Stimulated activated CD8-positive, alpha-beta memory T cell treated with anti-CD3 and anti-CD28 coated beads, Interleukin-12 subunit alpha, Interleukin-12 subunit beta, amount 100 ng/mL, for 24 hours (primary cell): Measurements from ENCODE around the gene KIF13A.
"Not testable (repeated sequence)": the region's sequence is repeated elsewhere in the genome, so short reads cannot be mapped to it uniquely, and the experiment has no call there.

Source experiments
- DNase-seq: peaks from one replicate; pipeline ENCODE4 v3.0.0-alpha.2; 2020; ENCODE audit errors: extremely low read depth

Gene KIF13A

DNA sequence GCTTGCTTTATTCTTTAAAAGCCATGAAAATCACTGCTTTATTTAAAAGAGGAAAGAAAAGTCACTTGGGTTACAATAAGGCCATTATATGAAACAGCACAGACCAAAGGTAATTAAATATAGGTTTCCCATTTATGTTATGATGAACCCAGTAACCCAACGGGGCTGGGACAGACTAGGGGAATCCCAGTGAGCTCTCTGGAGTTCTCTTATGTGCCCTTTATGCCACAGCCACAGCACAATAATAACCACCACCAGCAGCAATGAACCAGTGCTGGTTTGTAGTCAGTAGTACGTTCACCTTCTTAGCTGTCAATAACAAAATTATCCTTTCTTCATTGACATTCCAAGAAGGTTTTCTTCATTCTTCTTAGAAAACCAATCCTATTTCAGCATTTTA lies 87.4 kb downstream of the KIF13A start:
- no peak for DNase-seq

DNA sequence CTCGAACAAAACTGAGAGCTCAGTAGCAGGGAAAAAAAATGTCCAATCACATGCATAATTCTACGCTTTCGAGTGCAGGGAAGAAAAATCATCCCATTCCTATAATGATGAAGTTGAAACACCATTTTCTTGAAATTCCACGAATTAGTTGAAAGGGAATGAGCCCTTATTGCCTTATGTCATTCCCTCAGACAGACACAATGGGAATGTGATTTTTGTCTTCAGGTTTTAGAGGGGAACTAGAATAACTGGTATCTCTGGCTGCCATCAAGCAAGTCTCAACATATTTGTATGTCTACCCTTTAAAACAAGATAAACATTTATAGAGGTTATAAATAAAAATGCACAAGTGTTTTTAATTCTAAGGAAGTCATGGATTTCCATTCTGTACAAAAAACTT lies 87.9 kb downstream of the KIF13A start:
- no peak for DNase-seq

DNA sequence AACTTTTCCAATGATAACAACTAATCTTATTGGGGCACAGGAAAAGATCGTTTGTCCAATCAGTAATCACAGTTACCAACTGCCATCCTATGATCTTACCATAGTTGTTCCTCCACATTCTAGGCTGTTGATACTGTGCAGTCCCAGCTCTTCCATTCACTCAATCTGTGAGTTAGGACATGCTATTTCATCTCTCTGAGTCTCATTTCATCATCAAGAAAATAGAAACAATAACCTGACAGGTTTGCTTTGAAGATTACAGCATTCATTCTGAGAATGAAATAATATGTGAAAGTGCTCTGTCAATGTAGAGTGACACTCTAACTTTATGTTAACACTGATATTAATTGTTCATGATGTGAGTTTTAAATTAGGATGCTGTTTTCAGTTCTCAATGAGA lies 89.8 kb downstream of the KIF13A start:
- no peak for DNase-seq

DNA sequence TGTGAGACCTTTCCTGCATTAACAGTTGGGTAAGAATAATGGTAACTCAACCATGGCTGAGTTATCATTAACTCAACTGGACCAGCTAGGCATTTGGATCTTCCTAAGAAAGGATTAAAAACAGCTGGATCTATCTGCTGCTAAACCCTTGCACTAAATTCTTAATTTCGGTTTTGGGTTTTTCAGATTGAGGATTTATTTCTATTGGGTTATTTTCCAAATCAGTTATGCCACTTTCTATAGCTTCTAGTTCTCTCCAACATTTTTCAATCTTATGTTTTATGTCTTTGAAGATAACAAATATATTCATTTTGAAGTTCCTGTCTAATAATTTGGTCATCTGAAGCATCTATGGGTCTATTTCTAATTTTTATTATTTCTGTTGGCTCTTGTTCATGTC lies 92.5 kb downstream of the KIF13A start:
- no peak for DNase-seq

DNA sequence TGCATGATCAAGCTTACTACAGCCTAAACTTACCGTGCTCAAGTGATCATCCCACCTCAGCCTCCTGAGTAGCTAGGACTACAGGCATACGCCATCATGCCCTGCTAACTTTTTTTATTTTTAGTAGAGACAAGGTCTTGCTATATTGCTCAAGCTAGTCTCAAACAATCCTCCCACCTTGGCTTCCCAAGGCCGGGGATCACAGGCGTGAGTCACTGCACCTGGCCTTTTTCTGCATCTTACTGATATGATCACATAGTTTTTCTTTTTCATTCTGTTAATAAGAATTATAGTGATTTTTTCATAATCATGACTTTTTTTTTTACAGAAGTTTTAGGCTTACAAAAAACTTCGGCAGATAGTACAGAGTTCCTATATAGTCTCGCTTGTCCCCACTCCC lies 93.2 kb downstream of the KIF13A start:
- DNase-seq, result no peak

DNA sequence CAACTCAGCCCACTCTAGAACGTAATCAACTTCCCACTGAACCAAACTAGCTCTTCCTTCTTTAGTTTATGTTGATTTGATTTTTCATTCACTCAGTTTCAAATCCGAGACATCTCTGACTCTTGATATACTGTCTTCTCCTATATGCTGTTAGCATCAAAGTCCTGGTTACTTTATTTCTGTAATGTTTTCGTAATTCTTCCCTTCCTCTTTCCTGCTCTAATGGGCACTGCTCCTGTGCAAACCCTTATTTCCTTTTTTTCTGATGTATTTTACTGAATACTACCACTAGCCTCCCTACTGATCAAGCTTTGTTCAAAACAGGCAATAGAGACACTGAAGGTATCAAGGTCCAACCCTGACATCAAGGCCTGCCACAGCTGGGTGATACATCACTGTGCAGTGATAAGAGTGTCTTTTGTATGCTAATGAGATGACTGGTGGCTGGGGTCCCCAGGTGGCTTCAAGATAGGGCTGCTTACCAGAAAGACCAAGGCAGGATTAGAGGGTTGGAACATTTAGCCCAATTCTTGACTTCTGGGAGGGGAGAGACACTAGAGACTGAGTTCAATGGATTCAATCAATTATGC lies 95.2 kb downstream of the KIF13A start:
- DNase-seq, result no peak

DNA sequence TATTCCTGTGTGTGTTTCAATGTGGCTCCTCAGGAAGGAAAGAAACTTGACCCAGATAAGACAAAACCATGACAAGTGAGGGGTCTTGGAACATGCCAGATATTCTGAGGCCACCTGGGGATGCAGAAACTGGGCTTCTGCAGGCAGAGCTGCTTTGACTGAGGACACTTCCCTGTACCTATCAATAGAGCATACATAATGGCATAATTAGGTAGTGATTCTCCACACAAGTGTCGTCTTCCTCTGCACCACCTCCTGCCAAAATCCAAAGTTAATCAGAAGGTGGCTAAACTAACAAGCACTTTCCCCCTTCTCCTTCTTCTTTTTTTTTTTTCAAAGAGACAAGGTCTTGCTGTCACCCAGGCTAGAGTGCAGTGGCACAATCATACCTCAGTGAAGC lies 97.1 kb downstream of the KIF13A start:
- DNase-seq, result no peak

DNA sequence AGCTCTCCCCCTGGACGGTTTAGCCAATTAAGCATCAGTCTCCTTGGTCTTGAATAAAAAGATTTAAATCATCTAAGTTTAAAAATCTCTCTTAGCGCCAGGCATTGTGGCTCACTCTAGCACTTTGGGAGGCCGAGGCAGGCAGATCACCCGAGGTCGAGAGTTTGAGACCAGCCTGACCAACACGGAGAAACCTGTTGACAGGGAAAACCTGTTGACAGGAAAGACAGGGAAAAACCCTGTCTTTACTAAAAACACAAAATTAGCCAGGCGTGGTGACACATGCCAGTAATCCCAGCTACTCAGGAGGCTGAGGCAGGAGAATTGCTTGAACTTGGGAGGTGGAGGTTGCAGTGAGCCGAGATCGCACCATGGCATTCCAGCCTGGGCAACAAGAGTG lies 97.7 kb downstream of the KIF13A start:
- not testable (repeated sequence) for DNase-seq

DNA sequence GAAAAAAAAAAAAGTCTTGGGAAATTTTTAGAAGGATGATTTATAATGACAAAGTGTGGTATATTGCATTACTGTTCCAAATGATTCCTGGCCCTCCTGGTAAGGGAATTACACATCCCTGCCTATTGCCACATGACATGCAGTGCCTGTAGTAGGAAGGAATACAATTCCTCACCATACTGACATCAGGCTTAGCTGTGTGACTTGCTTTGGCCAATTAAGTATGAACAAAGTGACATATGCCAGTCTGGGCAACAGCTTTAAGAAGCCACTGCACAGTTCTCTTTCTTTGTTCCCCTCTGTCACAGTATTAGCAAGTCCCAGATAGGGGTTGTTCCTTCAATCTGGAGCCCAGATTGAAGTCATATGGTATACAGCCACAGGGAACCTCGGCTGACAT lies 100.5 kb downstream of the KIF13A start:
- no peak for DNase-seq

DNA sequence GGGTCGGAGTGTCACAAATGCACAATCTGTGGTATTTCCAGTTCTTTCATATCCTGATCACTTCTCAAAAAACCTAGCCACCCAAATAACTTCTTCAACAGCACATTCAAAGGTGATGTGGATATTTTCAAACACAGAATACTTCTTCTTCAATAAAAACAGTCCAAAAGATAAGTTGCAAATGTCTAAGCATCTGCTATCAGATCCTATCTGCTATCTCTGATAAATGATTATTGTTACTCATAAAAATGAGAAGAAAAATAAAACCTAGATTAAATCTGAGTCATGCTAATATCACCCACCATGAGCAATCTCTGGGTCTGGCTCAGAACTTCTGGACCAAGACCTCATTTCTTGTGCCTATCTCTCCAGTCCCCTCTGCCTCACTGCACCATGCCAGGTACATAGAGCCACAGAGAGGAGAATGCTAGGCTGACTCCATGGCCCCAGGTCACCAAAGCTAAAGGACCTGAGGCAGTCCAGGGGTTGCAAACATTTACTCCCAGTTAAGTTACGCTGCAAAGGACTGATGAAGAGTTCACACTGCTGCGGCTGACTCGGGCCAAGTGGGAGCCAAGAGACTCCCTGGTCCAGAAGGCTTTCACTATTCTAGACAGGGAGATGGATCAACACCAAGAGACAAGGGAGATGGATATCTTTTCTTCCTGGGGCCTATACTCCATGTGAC lies 101.4 kb downstream of the KIF13A start:
- DNase-seq, result no peak

DNA sequence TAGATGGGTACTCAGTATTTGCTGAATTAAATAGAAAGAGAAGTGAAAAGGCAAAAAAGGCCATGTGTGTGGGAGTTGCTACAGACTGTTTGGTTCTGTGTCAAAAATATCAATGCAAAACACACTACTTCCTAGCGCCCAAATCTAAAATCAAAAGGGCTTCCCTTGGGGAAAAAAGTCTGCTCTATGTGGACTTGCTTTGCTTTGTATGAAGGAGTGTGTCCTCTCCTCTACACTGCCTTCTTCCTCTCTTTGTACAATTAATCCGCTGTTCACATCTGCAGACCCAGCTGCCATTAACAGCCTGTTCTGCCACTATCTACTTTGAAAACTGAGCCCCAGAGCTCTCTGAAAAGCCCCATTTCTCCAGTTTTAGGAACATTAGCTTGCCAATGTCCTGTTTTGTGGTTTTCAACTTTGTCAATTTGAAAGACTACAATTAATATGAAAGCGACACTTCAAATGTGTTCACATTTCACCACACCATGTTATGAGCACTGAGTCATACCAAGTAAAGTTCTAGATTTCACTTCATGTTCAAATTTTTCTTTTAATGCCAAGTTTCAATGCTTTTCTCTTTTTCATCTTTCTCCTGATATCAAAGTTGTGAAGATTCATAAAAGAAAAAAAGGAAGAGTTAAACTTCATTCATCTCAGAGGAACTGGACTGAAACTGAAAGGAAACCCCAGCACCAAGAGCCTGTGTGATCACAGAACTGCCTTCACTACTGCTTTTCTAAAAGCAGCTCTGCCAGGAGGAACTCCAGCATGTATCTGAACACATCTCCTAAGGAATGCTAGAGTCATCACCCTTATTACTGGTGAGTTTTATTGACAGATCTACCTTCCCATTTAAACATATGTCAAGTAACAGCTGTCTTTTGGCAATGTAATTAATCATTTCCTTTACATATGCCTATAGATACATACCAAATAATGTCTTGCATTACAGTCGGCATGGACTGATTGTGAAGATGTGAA lies 102.6 kb downstream of the KIF13A start:
- no peak for DNase-seq

DNA sequence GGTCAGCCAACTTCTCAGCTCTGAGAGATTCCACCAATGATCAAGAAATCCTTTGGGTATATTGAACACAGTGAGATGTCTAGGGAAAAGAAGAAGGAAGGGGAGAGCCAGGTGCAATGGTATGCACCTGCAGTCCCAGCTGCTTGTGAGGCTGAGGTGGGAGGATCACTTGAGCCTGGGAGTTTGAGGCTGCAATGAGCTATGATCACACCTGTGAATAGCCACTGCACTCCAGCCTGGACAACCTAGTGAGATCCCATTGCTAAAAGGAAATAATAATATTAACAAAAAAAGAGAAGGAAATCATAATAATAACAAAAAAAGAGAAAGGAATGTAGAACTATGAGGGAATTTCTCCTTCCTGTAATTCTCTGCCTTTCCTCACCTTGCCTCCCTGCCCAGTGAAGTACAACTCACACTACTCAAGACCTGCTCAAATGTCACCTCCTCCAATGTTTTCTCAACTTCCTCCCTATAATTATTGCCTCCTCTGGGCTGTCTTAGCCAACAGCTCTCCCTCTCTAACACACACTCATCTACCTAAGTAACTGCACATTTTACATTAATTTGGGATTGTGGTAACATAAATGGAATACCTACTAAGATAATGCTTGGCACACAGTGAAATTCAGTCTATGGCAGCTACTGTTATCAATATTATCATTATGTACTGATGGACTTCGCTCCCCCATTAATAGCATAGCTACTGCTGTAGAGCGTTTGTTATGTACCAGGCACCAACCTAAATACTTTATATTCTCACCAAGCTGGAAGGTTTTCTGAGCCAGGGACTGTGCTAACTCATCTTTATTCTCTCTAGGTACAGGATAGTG lies 103.6 kb downstream of the KIF13A start:
- DNase-seq, result no peak

DNA sequence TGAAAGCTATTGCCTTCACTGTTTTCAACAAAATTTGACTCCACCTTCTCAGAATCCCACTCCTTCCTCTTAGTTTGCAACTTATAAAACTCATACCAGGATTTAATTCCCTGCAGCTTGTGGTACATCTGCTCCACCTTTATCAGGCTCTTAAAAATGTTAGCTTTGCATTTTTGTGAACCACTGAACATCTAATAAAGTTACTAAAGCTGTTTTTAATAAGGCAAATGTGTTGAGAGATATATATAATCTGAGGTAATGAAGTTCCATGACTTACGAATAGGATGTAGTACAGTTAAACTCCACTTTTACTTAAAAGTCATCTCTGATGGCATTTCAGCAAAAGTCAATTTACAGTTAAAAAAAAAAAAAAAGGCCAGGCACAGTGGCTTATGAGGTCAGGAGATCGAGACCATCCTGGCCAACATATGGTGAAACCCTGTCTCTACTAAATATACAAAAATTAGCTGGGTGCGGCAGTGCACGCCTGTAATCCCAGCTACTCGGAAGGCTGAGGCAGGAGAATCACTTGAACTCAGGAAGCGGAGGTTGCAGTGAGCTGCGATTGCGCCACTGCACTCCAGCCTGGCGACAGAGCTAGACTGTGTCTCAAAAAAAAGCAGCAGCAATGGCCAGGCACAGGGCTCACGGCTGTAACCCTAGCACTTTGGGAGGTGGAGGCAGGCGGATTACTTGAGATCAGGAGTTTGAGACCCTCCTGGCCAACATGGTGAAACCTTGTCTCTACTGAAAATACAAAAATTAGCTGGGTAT lies 106.2 kb downstream of the KIF13A start:
- no peak for DNase-seq

DNA sequence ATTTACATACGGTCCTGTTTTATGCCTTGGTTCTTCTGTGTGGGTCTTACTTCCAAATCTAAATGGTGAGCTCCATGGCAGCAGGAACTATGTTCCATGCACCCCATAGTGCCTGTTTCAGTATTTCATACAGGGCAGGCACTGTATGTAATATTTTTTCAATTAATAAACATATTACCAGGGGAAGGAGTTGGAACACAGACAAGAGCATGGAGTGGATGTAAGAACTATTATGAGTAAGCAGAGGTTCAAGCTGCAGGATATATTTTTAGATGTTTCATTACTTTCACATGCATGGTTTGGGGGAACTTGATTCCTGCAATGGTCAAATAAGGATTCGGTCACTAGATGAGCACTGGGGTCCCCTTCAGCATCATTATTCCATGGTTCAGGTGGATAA lies 108.3 kb downstream of the KIF13A start:
- DNase-seq, result no peak

DNA sequence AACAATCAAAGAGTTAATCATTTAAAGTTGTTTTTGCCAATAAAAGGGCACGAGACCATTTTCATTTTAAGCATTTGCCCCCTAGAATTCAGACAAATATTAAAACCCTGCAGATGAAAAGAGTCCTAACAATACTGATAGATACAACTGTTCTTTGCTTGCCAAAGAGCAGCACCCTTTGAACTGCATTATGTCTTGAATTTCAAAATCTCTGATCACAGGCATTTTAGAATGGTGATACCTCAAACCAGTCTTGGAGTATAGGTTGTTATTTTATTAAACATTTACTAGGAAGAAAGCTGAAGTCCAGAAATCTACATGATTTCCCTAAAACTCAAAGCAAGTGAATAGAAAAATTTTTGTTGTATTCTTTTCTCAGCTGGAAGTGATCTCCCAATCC lies 108.7 kb downstream of the KIF13A start:
- no peak for DNase-seq

DNA sequence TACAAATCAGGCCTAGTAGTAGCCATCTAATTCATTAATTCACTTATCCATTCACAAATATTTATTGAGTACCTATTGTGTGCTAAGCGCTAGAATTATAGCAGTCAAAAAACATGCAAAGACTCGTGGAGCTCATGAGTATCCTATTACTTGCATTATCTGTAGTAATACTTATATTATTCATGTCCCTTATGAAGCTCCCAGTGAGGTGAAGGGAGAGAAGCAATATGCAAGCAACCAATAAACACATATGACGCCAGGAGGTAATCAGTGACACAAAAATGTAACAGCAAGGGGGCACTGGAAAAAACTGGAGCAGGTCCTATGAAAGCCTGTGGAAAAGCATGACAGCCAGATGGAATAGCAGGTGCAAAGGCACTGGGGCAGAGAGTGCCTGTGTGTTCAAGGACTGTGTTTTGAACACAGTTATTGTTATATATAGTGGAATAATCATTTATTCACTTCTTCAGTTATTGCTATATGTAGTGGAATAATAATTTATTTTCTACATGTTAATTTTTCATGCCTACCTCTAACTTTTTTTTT lies 109.5 kb downstream of the KIF13A start:
- DNase-seq, result no peak

DNA sequence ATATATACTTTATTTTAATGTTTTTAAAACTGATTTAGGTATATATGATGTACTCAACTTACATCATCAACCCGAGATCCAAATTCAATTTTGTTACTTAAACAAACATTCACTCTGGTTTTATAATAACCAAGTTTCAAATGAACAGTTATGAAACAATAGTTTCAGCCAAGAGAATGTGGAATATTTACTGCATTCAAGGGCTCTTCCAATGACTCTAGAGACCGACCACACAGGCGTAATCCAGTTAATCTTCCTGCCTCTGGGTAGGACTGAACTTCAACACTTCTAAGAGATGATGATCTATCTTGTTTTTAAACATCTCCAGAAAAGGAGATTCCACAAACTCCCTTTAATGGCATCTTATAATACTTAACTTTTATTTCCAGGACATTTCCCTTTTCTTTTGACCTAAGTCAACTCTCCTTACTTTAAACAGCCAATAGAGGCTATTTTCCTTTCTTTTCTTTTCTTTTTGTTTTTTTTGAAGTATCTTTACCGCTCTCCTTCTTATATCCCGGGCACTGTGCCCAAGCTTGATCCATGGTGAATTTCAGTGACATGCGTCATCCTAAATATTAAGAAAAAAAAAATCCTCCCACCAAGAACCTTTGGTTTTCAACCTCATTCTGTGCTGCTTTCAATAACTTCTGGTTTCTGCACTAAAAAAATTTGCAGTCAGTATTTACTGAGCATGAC lies 110.1 kb downstream of the KIF13A start:
- no peak for DNase-seq

DNA sequence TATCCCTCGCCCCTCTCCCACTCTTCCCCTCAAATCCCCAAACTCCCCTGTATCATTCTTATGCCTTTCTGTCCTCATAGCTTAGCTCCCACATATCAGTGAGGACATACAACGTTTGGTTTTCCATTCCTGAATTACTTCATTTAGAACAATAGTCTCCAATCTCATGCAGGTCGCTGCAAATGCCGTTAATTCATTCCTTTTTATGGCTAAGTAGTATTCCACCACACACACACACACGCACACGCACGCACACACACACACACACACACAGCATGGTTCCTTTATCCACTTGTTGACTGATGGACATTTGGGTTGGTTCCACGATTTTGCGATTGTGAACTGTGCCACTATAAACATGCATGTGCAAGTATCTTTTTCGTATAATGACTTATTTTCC lies 112.7 kb downstream of the KIF13A start:
- no peak for DNase-seq

DNA sequence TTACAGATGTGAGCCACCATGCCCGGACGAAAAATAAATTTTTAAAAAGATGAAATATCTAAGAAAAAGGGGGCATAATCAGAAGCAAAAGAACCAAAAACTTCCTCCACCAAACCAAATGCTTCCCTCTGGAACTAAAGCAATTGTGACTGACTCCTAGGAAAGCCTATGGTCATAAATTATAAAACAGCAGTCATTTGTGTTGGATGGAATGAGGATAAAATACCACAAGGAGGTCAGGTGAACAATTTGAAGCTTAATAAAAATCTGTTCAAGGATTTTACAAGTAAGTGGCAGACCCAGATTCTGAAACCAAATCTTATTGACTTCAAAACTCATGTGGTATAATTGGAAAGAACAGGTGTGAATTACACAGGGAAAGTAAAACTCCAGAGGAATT lies 114.5 kb downstream of the KIF13A start:
- DNase-seq, result no peak

DNA sequence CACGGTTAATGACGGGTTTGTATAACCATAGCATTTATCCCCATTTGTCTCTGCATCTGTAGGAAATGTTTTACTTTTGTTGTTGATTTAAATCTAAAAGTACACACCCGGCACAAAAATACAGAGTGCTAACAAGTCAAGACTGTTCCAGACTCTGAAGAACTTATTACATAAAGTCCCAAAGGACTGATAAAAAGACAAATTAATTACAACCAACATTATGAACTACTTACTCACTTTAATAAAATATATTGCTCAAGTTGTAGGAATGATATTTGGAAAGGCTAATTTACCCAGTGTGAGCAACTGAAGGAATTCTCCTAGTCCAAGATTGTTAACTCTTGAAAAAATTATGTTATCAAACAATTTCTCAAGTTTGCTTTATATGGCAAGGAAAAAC lies 115.6 kb downstream of the KIF13A start:
- no peak for DNase-seq
